Measurements from ENCODE around the gene CUL9.

Gene CUL9

DNA sequence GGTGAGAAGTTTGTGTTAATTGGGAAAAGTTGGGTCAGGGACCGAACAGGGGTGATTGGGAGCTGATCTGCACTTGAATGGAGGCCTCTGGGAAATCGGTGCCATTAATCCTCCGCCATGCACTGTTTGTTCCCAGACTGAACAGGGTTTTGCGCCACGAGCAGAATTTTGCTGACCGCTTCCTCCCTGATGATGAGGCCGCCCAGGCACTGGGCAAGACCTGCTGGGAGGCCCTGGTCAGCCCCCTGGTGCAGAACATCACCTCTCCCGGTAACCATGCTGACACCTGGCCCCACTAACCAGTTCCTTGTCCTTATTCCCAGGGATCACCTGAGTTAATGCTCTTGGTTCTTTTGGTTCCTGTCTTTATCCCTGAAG is 21.7 kb downstream of the CUL9 start:
- Histone ChIP-seq H3K9me2 (ENCODE audit: low read depth, low read length) (no peaks in the 10 kb centered on the region), H2AFZ (ENCODE audit: low read length) (no peak overlapping the region), H3K36me3 (ENCODE audit: insufficient read depth, low read length) (peaks cover 28% of the 10 kb centered on the region), H3K9me3 (ENCODE audit: low read length) (no peaks in the 10 kb centered on the region), H3K4me1 (ENCODE audit: insufficient read depth, low read length, severe bottlenecking) (no peaks in the 10 kb centered on the region), H4K20me1 (ENCODE audit: insufficient read depth, low read length) (no peaks in the 10 kb centered on the region), H3K9ac (ENCODE audit: low read length) (no peak overlapping the region), H3K4me3 (ENCODE audit: low read depth, low read length, poor library complexity, severe bottlenecking) (no peak overlapping the region), H3K4me2 (ENCODE audit: low read length) (no peak overlapping the region), H3K79me2 (ENCODE audit: insufficient read depth, low read length) (no peaks in the 10 kb centered on the region), H3F3A (ENCODE audit: insufficient read depth, low read length) (no peaks in the 10 kb centered on the region), H3K27ac (ENCODE audit: low read depth, low read length, poor library complexity, severe bottlenecking) (no peak overlapping the region), H3K27me3 (ENCODE audit: insufficient read depth, low read length) (no peaks in the 10 kb centered on the region)
- TF ChIP-seq EZH2 (IDR thresholded peaks at IDR 0.05; ENCODE audit: borderline replicate concordance, low read length) = no peak

DNA sequence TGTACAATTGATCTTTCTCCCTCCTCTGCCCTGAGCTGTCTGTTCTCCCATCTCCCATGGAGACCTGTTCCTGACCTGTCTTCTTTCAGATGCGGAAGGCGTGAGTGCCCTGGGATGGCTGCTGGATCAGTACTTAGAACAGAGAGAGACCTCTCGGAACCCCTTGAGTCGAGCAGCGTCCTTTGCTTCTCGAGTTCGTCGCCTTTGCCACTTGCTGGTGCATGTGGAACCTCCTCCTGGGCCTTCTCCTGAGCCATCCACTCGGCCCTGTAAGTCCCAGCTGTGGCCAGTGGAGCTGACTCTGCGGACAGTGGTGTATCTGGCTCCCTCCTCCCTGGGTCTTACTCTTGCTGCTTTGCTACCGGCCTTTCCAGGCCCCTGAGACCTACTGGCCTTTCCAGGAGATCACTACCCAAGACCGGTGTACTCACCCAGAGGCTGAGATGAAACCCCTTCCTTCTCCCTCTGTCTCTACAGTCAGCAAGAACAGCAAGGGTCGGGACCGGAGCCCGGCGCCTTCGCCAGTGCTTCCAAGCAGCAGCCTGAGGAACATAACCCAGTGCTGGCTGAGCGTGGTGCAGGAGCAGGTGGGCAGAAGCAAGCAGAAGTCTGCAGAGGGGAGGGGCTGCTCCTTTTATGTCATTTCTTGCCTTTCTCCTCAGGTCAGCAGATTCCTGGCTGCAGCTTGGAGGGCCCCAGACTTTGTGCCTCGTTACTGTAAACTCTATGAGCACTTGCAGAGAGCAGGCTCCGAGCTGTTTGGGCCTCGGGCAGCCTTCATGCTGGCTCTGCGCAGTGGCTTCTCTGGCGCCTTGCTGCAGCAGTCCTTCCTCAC is 22.5 kb downstream of the CUL9 start:
- Histone ChIP-seq H3K4me2 (ENCODE audit: low read length) (no peak overlapping the region), H3K9me2 (ENCODE audit: low read depth, low read length) (no peaks in the 10 kb centered on the region), H3K79me2 (ENCODE audit: insufficient read depth, low read length) (no peaks in the 10 kb centered on the region), H3K9ac (ENCODE audit: low read length) (no peak overlapping the region), H3F3A (ENCODE audit: insufficient read depth, low read length) (no peaks in the 10 kb centered on the region), H2AFZ (ENCODE audit: low read length) (no peak overlapping the region), H3K27ac (ENCODE audit: low read depth, low read length, poor library complexity, severe bottlenecking) (no peak overlapping the region), H4K20me1 (ENCODE audit: insufficient read depth, low read length) (no peaks in the 10 kb centered on the region), H3K4me1 (ENCODE audit: insufficient read depth, low read length, severe bottlenecking) (no peaks in the 10 kb centered on the region), H3K4me3 (ENCODE audit: low read depth, low read length, poor library complexity, severe bottlenecking) (no peak overlapping the region), H3K9me3 (ENCODE audit: low read length) (no peaks in the 10 kb centered on the region), H3K27me3 (ENCODE audit: insufficient read depth, low read length) (no peaks in the 10 kb centered on the region), H3K36me3 (ENCODE audit: insufficient read depth, low read length) (peaks cover 27% of the 10 kb centered on the region)
- TF ChIP-seq EZH2 (IDR thresholded peaks at IDR 0.05; ENCODE audit: borderline replicate concordance, low read length) = no peak
- TF ChIP-seq, protein P1, sequence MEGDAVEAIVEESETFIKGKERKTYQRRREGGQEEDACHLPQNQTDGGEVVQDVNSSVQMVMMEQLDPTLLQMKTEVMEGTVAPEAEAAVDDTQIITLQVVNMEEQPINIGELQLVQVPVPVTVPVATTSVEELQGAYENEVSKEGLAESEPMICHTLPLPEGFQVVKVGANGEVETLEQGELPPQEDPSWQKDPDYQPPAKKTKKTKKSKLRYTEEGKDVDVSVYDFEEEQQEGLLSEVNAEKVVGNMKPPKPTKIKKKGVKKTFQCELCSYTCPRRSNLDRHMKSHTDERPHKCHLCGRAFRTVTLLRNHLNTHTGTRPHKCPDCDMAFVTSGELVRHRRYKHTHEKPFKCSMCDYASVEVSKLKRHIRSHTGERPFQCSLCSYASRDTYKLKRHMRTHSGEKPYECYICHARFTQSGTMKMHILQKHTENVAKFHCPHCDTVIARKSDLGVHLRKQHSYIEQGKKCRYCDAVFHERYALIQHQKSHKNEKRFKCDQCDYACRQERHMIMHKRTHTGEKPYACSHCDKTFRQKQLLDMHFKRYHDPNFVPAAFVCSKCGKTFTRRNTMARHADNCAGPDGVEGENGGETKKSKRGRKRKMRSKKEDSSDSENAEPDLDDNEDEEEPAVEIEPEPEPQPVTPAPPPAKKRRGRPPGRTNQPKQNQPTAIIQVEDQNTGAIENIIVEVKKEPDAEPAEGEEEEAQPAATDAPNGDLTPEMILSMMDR (IDR thresholded peaks at IDR 0.05; ENCODE audit: low read length) = no peak

DNA sequence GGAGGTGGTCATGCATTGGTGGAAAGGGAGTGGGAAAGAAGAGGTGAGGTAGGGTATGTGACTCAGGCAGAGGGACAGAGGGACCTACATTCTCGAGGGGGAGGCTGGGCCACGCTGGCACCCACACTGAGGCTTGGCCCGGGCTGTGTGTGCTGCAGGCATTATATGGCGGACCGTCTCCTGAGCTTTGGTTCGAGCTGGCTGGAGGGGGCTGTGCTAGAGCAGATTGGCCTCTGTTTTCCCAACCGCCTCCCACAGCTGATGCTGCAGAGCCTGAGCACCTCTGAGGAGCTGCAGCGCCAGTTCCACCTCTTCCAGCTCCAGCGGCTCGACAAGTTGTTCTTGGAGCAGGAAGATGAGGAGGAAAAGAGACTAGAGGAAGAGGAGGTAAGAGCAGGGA is 23.9 kb downstream of the CUL9 start:
- H3K79me2 ChIP-seq (ENCODE audit: insufficient read depth, low read length) = no peaks in the 10 kb centered on the region
- H3K4me1 ChIP-seq (ENCODE audit: insufficient read depth, low read length, severe bottlenecking) = no peaks in the 10 kb centered on the region
- peaks cover 14% of the 10 kb centered on the region for H3K36me3 ChIP-seq (ENCODE audit: insufficient read depth, low read length)
- no peaks in the 10 kb centered on the region for H4K20me1 ChIP-seq (ENCODE audit: insufficient read depth, low read length)
- no peak overlapping the region for H3K4me3 ChIP-seq (ENCODE audit: low read depth, low read length, poor library complexity, severe bottlenecking)
- H3K9me2 ChIP-seq (ENCODE audit: low read depth, low read length) = no peaks in the 10 kb centered on the region
- H3K27me3 ChIP-seq (ENCODE audit: insufficient read depth, low read length) = no peaks in the 10 kb centered on the region
- no peak for TF ChIP-seq EZH2 (IDR thresholded peaks at IDR 0.05; ENCODE audit: borderline replicate concordance, low read length)
- TF ChIP-seq, protein P1 (IDR thresholded peaks at IDR 0.05; ENCODE audit: low read length) = no peak
- no peaks in the 10 kb centered on the region for H3F3A ChIP-seq (ENCODE audit: insufficient read depth, low read length)
- no peaks in the 10 kb centered on the region for H3K9me3 ChIP-seq (ENCODE audit: low read length)
- H2AFZ ChIP-seq (ENCODE audit: low read length) = no peak overlapping the region
- no peak overlapping the region for H3K9ac ChIP-seq (ENCODE audit: low read length)
- no peak overlapping the region for H3K27ac ChIP-seq (ENCODE audit: low read depth, low read length, poor library complexity, severe bottlenecking)
- H3K4me2 ChIP-seq (ENCODE audit: low read length) = no peak overlapping the region

DNA sequence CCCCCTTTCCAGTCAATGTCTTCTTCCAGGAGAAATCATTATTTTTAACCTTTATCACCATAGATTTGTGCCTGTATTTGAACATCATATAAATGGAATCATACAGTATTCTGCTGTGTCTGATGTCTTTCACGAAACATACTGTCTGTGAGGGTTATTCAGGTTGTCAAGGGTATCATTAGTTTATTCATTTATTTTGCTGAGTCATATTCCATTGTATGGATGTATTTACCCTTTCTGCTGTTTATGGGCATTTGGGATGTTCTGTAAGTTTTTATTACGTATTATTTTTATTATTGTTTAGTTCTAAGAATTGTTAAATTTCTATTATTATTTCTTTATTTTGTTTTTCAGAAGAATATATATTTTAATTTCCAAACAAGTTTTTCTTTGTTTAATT is 25.3 kb downstream of the CUL9 start:
- Histone ChIP-seq H3K4me1 (ENCODE audit: insufficient read depth, low read length, severe bottlenecking) (no peaks in the 10 kb centered on the region), H3K4me3 (ENCODE audit: low read depth, low read length, poor library complexity, severe bottlenecking) (no peak overlapping the region), H4K20me1 (ENCODE audit: insufficient read depth, low read length) (no peaks in the 10 kb centered on the region), H3K36me3 (ENCODE audit: insufficient read depth, low read length) (peaks cover 11% of the 10 kb centered on the region), H3K27ac (ENCODE audit: low read depth, low read length, poor library complexity, severe bottlenecking) (no peak overlapping the region), H3K9ac (ENCODE audit: low read length) (no peak overlapping the region), H3K9me3 (ENCODE audit: low read length) (no peaks in the 10 kb centered on the region), H3F3A (ENCODE audit: insufficient read depth, low read length) (no peaks in the 10 kb centered on the region), H3K27me3 (ENCODE audit: insufficient read depth, low read length) (no peaks in the 10 kb centered on the region), H3K79me2 (ENCODE audit: insufficient read depth, low read length) (no peaks in the 10 kb centered on the region), H3K9me2 (ENCODE audit: low read depth, low read length) (no peaks in the 10 kb centered on the region), H3K4me2 (ENCODE audit: low read length) (no peak overlapping the region), H2AFZ (ENCODE audit: low read length) (no peak overlapping the region)
- no peak for TF ChIP-seq EZH2 (IDR thresholded peaks at IDR 0.05; ENCODE audit: borderline replicate concordance, low read length)
- TF ChIP-seq, protein P1 (IDR thresholded peaks at IDR 0.05; ENCODE audit: low read length) = no peak
